GM19324 (cell line): ENCODE measurements around the gene CELF5.

Source experiments
- ATAC-seq: cut with Tn5 transposase; IDR thresholded peaks from one replicate; pipeline ENCODE4 v1.9.1; 2021; ENCODE audit warnings: mild to moderate bottlenecking, moderate library complexity; ENCODE audit not compliant: unreplicated experiment, low FRiP score

CELF5 gene

DNA sequence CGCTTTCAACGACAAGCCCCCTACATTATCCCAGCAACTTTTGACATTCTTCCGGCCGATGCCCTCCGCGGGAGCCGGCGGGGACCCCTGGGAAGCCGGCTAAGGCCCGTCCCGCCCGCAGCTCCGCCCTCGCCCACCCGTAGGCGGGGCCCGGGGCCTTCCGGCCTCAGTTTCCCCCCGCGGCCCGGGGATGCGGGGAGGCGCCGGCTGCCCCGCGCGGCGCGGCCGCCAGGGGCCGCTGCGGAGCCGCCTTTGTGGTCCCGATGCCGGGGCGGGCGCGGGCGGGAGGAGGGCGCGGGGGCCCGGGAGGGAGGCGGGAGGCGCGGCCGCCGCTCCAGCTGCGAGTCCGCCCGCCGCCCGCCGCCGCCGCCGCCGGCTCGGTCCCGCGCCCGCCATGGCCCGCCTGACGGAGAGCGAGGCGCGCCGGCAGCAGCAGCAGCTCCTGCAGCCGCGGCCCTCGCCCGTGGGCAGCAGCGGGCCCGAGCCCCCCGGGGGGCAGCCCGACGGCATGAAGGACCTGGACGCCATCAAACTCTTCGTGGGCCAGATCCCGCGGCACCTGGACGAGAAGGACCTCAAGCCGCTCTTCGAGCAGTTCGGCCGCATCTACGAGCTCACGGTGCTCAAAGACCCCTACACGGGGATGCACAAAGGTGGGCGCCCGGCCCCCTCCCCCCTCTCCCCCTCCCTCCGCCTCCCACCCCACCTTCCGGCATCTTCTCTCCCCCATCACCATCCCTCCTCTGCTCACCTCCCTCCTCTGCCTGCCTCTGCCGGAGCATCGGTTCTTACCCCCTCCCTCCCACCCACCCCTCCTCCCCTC, at the start of gene CELF5:
CELF5 (plus strand) TSS at position 316 of the 823 bp plus-strand sequence; CDS start at position 395, 79 bp downstream.
- no peak for ATAC-seq

DNA sequence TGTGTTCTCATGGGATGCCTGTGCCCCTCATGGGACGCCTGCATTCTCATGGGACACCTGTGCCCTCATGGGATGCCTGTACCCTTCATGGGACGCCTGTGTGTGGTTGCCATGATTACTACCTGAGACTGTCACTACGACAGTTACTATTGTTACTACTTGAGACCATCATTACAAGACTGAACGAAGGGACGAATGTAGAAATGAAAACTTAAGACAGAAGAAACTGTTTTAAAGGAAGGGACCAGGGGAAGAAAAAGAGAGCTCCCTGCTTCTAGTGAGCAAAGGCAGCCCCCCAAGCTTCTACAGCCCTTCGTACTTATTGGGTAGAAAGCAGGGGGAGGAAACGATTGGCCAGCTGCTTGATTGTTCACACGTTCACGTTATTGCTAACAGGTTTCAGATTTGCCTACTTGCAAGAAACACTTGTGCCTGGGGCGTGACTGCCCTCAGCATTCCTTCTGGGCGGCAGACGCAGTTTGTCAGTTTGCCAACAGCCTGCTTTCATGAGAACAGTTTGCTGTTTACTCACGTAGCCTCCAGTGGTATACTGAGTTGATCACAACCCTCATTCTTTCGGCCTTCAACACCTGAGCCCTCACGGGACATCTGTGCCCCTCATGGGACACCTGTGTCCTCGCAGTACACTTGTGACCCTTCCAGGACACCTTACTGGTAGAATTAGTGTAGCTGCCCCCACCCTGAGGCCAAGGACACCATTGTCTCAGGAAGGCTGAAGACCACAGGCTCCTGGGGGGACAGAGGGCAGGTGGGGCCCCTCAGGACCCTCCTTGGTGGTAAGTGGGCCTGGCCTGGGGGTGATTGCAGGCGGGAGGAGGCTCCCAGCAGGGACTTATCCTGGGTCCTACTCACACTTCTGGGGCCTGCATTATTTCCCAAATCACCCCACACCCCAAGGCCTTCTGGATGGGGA, 48.4 kb upstream of the CELF5 start:
- no peak for ATAC-seq

DNA sequence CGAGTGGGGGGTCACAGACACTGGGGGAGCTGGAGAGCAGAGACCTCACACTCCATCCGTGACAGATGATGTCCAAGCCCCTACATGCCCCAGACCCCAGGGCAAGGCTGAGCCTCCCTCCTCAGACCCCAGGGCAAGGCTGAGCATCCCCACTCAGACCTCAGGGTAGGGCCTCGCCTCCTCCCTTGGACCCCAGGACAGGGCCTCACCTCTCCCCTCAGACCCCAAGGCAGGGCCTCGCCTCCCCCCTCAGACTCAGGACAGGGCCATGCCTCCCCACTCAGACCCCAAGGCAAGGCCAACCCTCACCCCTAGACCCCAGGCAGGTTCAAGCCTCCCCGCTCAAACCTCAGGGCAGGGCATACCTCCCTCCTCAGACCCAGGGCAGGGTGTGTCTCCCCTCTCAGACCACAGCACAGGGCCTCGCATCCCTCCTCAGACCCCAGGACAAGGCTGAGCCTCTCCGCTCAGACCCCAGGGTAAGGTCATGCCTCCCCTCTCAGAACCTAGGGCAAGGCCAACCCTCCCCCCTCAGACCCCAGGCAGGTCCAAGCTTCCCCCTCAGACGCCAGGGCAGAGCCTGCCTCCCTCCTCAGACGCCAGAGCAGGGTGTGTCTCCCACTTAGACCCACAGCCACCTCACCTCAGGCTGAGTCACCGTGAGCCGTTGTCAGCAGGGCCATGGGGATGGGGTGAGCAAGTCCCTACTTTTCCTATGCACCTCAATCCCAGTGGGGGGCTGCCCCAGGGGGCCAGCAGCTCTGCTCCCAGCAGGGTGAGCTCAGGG, 47.6 kb upstream of the CELF5 start:
- ATAC-seq: no peak

DNA sequence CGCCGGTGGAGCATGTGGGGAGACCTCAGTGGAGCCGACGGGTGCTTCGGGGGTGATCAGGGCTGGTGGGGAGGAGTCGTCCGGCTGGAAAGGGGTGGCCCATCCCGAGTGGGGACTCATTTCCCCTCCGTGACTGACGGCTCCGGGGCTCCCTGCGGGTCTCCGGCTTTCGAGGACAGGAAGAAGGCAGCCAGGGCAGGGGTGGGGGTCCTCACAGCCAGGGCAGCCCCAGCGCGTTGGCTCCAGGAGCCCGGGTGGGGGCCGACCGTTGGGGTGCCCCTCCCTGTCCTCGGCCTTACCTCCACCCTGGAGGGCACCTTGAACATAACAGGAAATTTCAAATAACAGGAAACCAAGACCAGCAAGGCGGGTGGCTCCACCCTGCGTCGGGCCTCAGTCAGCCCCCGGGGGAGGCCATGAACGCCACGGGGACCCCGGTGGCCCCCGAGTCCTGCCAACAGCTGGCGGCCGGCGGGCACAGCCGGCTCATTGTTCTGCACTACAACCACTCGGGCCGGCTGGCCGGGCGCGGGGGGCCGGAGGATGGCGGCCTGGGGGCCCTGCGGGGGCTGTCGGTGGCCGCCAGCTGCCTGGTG, 46.0 kb upstream of the CELF5 start, which contains the start of gene S1PR4:
S1PR4 (plus strand) TSS at position 393 of the 596 bp plus-strand sequence; CDS start at position 417, 24 bp downstream.
- ATAC-seq: peak; percentile 43

DNA sequence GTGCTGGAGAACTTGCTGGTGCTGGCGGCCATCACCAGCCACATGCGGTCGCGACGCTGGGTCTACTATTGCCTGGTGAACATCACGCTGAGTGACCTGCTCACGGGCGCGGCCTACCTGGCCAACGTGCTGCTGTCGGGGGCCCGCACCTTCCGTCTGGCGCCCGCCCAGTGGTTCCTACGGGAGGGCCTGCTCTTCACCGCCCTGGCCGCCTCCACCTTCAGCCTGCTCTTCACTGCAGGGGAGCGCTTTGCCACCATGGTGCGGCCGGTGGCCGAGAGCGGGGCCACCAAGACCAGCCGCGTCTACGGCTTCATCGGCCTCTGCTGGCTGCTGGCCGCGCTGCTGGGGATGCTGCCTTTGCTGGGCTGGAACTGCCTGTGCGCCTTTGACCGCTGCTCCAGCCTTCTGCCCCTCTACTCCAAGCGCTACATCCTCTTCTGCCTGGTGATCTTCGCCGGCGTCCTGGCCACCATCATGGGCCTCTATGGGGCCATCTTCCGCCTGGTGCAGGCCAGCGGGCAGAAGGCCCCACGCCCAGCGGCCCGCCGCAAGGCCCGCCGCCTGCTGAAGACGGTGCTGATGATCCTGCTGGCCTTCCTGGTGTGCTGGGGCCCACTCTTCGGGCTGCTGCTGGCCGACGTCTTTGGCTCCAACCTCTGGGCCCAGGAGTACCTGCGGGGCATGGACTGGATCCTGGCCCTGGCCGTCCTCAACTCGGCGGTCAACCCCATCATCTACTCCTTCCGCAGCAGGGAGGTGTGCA, 45.3 kb upstream of the CELF5 start:
- peak; percentile 19 for ATAC-seq

DNA sequence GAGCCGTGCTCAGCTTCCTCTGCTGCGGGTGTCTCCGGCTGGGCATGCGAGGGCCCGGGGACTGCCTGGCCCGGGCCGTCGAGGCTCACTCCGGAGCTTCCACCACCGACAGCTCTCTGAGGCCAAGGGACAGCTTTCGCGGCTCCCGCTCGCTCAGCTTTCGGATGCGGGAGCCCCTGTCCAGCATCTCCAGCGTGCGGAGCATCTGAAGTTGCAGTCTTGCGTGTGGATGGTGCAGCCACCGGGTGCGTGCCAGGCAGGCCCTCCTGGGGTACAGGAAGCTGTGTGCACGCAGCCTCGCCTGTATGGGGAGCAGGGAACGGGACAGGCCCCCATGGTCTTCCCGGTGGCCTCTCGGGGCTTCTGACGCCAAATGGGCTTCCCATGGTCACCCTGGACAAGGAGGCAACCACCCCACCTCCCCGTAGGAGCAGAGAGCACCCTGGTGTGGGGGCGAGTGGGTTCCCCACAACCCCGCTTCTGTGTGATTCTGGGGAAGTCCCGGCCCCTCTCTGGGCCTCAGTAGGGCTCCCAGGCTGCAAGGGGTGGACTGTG, 44.6 kb upstream of the CELF5 start:
- ATAC-seq: no peak

DNA sequence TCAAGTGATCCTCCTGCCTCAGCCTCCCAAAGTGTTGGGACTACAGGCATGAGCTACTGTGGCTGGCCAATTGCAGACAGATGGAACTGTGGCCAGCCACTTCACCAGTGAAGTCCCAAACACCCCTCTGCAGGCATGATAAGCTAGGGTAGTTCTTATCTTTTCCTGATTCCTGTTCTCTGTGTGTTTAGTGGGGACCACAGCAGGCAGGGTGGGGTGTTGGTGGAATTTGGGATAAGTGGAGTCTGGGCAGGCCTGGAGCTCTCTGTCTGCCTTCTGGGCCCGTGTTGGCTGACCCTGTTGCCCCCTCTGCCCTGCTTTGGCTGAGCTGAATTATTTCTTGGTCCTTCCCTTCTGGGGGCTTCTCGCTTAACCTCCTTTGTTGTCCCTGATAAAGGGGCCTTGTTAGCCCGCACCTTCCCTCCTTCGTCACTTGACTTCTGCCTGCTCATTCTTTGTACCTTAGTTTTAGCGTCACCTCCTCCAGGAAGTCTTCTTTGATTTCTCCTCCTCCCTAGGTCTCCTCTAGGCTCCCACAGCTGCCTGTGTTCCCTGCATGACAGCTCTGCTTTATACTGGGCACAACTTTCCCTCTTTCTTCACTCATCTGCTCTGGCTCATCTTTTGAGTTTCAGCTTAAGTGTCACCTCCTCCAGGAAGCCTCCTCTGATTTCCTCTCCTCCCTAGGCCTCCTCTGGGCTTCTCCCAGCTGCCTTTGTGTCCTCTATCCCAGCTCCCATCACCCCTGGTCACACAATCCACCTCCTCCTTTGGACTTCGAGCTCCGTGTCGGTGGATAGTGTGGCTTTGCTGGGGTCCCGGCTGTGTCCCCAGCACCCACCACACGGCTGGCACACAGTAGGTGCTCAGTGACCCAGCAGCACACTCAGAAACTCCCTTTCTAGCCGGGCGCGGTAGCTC, 40.5 kb upstream of the CELF5 start:
- ATAC-seq: no peak

DNA sequence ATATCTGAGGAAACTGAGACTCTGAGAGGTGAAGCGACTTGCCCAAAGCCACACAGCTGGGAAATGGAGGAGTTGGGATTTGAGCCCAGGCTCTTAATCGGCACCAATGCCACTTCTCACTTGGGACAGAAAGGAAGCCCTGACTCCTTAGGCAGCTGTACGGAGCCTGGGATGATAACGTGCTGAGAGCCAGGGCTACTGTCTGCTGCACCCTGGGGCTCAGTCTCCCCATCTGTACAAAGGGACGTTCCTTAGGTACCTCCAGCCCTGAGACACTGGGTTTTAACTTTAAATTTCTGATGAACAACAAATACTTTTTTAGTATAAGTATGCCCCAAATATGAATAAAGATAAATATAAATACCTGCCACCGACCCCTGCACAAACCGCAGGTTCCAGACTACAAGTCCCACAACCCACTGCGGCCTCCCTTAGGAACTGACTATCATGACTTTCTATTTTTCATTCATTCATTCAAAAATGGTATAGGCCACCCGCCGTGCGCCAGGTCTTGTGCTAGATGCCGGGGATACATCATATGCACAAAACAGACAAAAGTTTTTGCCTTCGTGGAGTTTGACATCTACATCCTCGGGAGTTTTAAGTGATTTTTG, 39.5 kb upstream of the CELF5 start:
- ATAC-seq: peak; percentile 15

DNA sequence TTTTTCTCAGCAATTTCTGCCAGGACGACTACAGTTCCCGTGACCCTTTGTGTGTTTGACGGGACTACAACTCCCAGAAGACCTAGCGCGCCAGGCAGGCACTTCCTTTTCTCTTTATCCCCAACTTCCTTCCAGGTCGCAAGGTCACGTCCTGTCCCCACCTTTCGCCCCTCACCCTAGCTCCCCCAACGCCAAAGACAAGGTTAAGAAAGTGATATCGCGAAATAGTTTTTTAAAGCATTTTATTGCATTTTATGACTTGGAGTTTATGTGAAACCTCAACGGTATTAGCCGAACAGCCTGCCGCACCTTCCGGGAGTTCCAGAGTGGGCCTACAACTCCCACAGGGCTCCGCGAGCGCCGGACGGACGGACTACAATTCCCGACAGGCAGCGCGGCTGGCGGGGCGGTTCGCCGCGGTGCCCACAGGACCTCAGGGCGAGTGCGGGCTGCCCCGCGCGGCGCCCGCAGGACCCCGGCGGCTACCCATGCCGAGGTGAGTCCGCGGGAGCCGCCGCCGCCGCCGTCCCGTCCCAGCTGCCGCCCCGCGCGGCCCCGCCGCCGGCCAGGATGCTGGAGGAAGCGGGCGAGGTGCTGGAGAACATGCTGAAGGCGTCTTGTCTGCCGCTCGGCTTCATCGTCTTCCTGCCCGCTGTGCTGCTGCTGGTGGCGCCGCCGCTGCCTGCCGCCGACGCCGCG, 38.9 kb upstream of the CELF5 start, which contains the start of gene NCLN:
NCLN (plus strand) TSS at position 470 of the 699 bp plus-strand sequence; CDS start at position 571, 101 bp downstream.
- peak; percentile 86 for ATAC-seq

DNA sequence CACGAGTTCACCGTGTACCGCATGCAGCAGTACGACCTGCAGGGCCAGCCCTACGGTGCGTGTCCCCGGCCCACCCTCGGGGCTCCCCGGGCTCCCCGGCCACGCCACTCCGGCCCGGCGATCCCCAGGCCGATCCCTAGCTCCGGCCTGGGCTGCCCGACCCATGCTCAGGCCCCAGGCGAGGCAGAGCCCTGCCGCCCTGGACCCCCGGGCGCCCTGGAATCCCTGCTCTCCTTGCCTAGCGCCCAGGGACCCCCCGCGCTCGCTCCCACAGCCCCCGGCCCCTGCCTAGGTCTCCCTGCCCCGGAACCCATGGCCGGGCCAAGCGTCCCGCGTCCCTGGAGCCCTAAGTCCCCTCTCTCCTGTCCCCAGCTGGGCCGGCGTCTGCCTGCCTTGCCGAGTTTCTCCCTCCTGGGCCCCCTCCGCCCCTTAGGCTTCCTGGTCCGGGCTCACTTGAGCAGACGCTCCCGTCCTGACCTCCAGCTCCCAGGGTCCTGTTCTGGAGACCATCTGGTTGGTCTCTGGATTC, 38.2 kb upstream of the CELF5 start:
- no peak for ATAC-seq

DNA sequence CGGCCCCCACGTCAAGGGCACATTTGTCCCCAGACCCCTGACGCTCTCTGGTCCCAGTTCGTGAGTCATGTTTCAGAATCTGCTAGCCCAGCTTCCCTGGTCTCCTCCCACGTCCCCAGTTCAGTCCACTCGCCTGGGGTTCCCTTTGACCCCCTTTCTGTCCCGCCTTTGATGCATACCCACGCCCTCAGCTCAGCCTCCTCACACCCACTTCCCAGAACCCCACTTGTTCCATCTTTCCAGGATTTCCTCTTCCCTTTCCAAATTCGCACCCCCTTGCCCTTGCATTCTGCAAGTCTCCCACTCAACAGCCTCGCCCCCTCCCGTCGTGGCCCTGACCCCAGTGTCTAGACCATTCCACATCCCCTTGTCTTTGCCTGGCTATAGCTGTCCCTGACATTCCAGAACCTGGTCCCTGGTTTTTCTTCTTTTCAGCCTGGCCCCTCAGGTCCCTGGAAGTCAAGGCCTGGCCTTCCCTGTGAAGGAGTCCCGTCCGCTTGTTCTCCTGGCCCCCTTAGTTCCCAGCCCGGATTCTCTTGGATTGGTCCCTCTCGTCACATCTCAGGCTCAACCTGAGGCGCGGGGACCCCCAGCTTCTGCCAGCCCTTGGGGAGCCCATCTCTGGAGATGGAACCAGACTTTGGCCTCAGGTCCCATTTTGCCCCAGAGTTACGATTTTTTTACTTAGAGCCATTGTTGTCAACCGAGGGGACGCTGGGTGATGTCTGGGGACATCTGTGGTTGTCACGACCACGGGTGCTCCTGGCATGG, 37.4 kb upstream of the CELF5 start:
- no peak for ATAC-seq

DNA sequence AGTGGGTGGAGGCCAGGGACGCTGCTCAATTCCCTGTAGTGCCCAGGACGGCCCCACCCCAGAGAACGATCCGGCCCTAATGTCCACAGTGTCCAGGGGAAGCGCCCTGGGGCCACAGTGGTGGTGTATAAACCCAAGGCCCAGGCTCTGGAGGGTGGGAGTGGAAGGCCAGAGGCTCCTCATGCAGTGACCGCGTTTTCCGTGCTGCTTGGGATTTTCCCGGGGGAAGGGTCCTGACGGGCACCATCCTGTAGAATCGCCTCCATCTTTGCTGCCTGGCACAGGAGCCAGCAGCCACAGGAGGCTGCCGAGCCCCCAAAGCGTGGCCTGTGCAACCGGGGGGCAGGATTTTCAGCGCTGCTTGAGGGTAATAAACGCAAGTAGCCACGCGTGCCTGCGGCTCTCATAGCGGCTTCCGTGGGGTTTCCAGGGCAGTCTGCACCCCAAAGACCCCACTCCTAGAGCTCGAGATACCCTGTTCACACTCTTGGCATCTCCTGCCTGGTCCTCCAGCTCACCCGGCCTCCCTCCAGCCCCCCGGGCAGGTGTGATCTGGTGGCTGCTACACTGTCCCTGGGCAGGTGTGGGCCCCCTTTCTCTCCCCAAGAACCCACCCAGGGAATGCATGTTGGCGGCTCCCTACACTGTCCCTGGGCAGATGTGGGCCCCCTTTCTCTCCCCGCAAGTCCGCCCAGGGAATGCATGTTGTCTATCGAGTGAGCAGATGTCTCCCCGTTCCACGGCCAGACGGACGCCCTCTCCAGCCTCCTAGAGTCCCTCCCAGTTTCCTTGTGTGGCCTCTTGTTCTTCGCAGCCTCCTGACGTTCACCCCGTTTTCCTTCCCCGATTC, 36.6 kb upstream of the CELF5 start:
- no peak for ATAC-seq

DNA sequence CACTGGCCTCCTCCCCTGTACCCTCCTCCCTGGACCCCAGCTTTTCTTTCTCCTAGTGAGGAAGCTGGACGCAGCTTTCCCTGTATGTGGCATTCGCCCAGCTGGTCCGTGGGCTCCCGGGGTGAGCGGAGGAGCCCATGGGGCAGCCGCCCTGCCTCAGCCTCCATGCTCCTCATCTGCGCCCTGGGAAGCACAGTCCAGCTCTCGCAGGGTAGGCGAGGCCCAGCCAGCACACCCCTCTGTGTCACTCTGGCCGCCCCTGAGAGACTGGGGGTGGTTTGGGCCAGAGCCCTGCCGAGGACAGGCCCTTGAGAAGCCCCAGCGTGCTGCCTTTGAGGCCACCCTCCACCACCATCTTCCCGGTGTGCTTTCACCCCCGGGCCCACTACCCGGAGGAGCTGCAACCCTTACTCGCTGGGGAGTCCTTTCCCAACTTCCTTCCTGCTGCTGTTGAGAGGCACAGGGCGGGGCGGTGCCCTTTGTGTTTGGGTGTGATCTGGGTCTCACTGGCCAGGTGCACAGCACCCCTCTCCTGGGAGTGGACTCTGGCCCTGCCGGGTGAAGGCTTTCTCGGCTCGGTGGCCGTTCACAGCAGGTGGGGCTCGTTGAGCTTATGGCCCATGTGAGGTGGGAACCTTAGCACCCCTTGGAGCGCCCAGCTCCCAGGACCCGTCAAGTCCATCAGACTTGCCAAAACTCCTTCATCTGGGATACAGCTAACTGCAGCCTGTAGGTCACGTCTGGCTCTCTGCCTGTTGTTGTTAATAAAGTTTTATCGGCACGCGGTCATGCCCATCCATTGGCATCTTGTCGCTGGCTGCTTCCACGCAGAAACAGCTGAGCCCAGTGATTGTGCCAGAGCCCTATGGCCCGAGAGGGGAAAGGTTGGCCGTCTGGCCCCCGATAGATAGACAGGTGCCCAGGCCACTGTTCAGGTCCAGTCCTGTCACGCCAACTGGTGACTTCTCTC, 35.5 kb upstream of the CELF5 start:
- ATAC-seq: no peak
